Measurements from ENCODE around the gene KCNIP3.

KCNIP3 gene

GRCh38 chr2:95356821-95357700 is 59.9 kb downstream of the KCNIP3 start:
- H3K9ac ChIP-seq: no peak overlapping the region
- H2AFZ ChIP-seq (ENCODE audit: low read depth): no peak overlapping the region
- no peaks in the 10 kb centered on the region for H3K79me2 ChIP-seq (ENCODE audit: insufficient read depth, low read depth)
- H3K27ac ChIP-seq: no peak overlapping the region
- no peaks in the 10 kb centered on the region for H3K4me1 ChIP-seq (ENCODE audit: low read depth, poor library complexity, severe bottlenecking)
- H3K36me3 ChIP-seq (ENCODE audit: insufficient read depth): no peaks in the 10 kb centered on the region
- TF ChIP-seq CTCF (conservative IDR thresholded peaks at IDR 0.05; ENCODE audit: low read depth, low read length): no peak
- no peak overlapping the region for H3K4me3 ChIP-seq (IDR thresholded peaks at IDR 0.05; ENCODE audit: insufficient read depth, low read depth, low read length)
- H4K20me1 ChIP-seq (ENCODE audit: insufficient read depth): no peaks in the 10 kb centered on the region
- H3K27me3 ChIP-seq (ENCODE audit: insufficient read depth, low read depth): no peaks in the 10 kb centered on the region
- H3K4me2 ChIP-seq: no peak overlapping the region

GRCh38 chr2:95357717-95358280 is 60.7 kb downstream of the KCNIP3 start:
- no peaks in the 10 kb centered on the region for H3K36me3 ChIP-seq (ENCODE audit: insufficient read depth)
- H3K4me2 ChIP-seq: no peak overlapping the region
- no peaks in the 10 kb centered on the region for H3K27me3 ChIP-seq (ENCODE audit: insufficient read depth, low read depth)
- no peak overlapping the region for H2AFZ ChIP-seq (ENCODE audit: low read depth)
- no peak overlapping the region for H3K4me3 ChIP-seq (IDR thresholded peaks at IDR 0.05; ENCODE audit: insufficient read depth, low read depth, low read length)
- no peak overlapping the region for H3K9ac ChIP-seq
- H4K20me1 ChIP-seq (ENCODE audit: insufficient read depth): no peaks in the 10 kb centered on the region
- no peaks in the 10 kb centered on the region for H3K4me1 ChIP-seq (ENCODE audit: low read depth, poor library complexity, severe bottlenecking)
- no peak for TF ChIP-seq CTCF (conservative IDR thresholded peaks at IDR 0.05; ENCODE audit: low read depth, low read length)
- H3K27ac ChIP-seq: no peak overlapping the region
- H3K79me2 ChIP-seq (ENCODE audit: insufficient read depth, low read depth): no peaks in the 10 kb centered on the region

DNA sequence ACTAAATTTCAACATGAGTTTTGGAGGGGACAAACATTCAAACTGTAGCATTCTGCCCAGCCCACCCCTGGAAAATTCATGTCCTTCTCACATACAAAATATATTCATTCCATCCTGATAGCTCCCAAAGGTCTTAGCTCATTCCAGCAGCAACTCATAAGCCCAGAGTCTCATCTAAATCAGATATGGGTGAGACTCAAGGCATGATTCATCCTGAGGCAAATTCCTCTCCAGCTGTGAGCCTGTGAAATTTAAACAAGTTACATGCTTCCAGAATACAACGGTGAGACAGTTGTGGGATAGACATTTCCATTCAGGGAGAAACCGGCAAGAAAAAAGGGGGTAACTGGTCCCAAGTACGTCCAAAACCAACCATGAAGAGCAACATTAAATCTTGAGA is 61.9 kb downstream of the KCNIP3 start:
- H3K9ac ChIP-seq: no peak overlapping the region
- H3K36me3 ChIP-seq (ENCODE audit: insufficient read depth): no peaks in the 10 kb centered on the region
- no peak overlapping the region for H3K4me2 ChIP-seq
- no peak for TF ChIP-seq CTCF (conservative IDR thresholded peaks at IDR 0.05; ENCODE audit: low read depth, low read length)
- no peak overlapping the region for H3K27ac ChIP-seq
- no peak overlapping the region for H2AFZ ChIP-seq (ENCODE audit: low read depth)
- no peaks in the 10 kb centered on the region for H3K27me3 ChIP-seq (ENCODE audit: insufficient read depth, low read depth)
- no peaks in the 10 kb centered on the region for H3K79me2 ChIP-seq (ENCODE audit: insufficient read depth, low read depth)
- no peaks in the 10 kb centered on the region for H4K20me1 ChIP-seq (ENCODE audit: insufficient read depth)
- no peaks in the 10 kb centered on the region for H3K4me1 ChIP-seq (ENCODE audit: low read depth, poor library complexity, severe bottlenecking)
- H3K4me3 ChIP-seq (IDR thresholded peaks at IDR 0.05; ENCODE audit: insufficient read depth, low read depth, low read length): no peak overlapping the region

DNA sequence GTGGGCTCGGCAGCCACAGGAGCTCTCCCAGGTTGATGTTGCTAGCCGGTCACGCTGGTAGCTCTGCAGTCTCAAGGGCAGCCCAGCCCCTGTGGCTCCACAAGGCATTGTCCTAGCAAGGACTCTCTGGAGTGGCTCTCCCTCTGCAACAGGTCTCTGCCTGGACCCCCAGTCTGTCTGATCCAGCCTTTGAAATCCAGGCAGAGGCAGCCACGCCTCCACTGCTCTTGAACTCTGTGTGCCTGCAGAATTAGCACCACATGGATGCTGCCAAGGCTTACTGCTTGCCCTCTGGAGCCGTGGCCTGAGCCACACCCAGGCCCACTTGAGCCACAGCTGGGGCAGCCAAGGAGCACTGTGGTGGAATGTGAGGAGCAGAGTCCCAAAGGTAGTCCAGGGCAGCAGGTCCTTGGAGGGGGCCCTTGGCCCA is 62.4 kb downstream of the KCNIP3 start:
- Histone ChIP-seq H3K27ac (no peak overlapping the region), H3K4me3 (IDR thresholded peaks at IDR 0.05; ENCODE audit: insufficient read depth, low read depth, low read length) (no peak overlapping the region), H4K20me1 (ENCODE audit: insufficient read depth) (no peaks in the 10 kb centered on the region), H3K36me3 (ENCODE audit: insufficient read depth) (no peaks in the 10 kb centered on the region), H3K27me3 (ENCODE audit: insufficient read depth, low read depth) (no peaks in the 10 kb centered on the region), H3K4me1 (ENCODE audit: low read depth, poor library complexity, severe bottlenecking) (no peaks in the 10 kb centered on the region), H3K9ac (no peak overlapping the region), H2AFZ (ENCODE audit: low read depth) (no peak overlapping the region), H3K4me2 (no peak overlapping the region), H3K79me2 (ENCODE audit: insufficient read depth, low read depth) (no peaks in the 10 kb centered on the region)
- no peak for TF ChIP-seq CTCF (conservative IDR thresholded peaks at IDR 0.05; ENCODE audit: low read depth, low read length)
